Osteocyte (in vitro differentiated cells): ENCODE measurements around the gene CRYGC. TPM values are rescaled to one million over a fixed set of nuclear protein-coding genes. Genes with fewer than 3 reads are reported as not detected.

Experiments
- DNase-seq: peaks from one replicate; pipeline ENCODE4 v3.0.0; 2021; ENCODE audit warnings: mixed read lengths; ENCODE audit not compliant: unreplicated experiment; ENCODE audit errors: extremely low spot score
- H3K27ac Mint-ChIP-seq: one replicate; pipeline ENCODE4 v1.8.0; 2021; ENCODE audit warnings: mild to moderate bottlenecking, mixed read lengths; ENCODE audit not compliant: unreplicated experiment
- H3K27me3 Mint-ChIP-seq: one replicate; pipeline ENCODE4 v1.8.0; 2021; ENCODE audit warnings: mixed read lengths; ENCODE audit not compliant: unreplicated experiment
- H3K36me3 Mint-ChIP-seq: one replicate; pipeline ENCODE4 v1.8.0; 2021; ENCODE audit warnings: mixed read lengths; ENCODE audit not compliant: unreplicated experiment
- H3K4me1 Mint-ChIP-seq: one replicate; pipeline ENCODE4 v1.8.0; 2021; ENCODE audit warnings: mixed read lengths; ENCODE audit not compliant: unreplicated experiment
- H3K4me3 Mint-ChIP-seq: one replicate; pipeline ENCODE4 v1.8.0; 2021; ENCODE audit warnings: mild to moderate bottlenecking, moderate library complexity, mixed read lengths; ENCODE audit not compliant: unreplicated experiment
- H3K9me3 Mint-ChIP-seq: one replicate; pipeline ENCODE4 v1.8.0; 2021; ENCODE audit warnings: mixed read lengths; ENCODE audit not compliant: unreplicated experiment
- total RNA-seq: library from RNA; stranded (reverse); gene quantifications from 2 replicates; pipeline ENCODE4 v1.2.1, GENCODE V29; 2021
- TF ChIP-seq, protein P1 (sequence below): fragments of 200-600 bp; sonication (generic); IDR thresholded peaks from 2 replicates; pipeline ENCODE4 v1.5.0; 2021; ENCODE audit warnings: antibody characterized with exemption, mild to moderate bottlenecking, moderate library complexity

Gene CRYGC
- total RNA-seq, 1 donor from 2014 or later, result not detected

DNA sequence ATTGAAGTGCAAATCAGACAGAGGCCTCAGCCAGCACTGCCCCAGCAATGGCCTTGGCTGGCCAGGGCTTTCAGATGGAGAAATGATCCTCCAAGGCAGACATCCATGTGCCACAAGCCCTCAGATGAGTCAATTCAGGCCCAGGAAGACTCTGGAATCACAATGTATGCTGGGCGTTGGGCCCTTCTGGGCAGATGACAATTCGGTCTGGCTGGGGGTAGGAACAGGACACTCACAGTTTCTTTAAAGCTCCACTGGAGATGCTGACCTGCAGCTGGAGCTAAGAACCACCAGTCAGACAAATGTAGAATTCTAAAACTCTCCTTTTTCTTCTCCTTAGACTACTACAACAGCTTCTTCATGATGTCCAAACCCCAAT lies 7.1 kb upstream of the CRYGC start:
- Mint-ChIP-seq H3K27ac (no peak overlapping the region), H3K9me3 (peaks cover 6% of the 10 kb centered on the region), H3K4me3 (no peak overlapping the region), H3K4me1 (no peaks in the 10 kb centered on the region), H3K36me3 (no peaks in the 10 kb centered on the region), H3K27me3 (no peaks in the 10 kb centered on the region)
- no peak for DNase-seq
- TF ChIP-seq, protein P1, sequence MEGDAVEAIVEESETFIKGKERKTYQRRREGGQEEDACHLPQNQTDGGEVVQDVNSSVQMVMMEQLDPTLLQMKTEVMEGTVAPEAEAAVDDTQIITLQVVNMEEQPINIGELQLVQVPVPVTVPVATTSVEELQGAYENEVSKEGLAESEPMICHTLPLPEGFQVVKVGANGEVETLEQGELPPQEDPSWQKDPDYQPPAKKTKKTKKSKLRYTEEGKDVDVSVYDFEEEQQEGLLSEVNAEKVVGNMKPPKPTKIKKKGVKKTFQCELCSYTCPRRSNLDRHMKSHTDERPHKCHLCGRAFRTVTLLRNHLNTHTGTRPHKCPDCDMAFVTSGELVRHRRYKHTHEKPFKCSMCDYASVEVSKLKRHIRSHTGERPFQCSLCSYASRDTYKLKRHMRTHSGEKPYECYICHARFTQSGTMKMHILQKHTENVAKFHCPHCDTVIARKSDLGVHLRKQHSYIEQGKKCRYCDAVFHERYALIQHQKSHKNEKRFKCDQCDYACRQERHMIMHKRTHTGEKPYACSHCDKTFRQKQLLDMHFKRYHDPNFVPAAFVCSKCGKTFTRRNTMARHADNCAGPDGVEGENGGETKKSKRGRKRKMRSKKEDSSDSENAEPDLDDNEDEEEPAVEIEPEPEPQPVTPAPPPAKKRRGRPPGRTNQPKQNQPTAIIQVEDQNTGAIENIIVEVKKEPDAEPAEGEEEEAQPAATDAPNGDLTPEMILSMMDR, result no peak

DNA sequence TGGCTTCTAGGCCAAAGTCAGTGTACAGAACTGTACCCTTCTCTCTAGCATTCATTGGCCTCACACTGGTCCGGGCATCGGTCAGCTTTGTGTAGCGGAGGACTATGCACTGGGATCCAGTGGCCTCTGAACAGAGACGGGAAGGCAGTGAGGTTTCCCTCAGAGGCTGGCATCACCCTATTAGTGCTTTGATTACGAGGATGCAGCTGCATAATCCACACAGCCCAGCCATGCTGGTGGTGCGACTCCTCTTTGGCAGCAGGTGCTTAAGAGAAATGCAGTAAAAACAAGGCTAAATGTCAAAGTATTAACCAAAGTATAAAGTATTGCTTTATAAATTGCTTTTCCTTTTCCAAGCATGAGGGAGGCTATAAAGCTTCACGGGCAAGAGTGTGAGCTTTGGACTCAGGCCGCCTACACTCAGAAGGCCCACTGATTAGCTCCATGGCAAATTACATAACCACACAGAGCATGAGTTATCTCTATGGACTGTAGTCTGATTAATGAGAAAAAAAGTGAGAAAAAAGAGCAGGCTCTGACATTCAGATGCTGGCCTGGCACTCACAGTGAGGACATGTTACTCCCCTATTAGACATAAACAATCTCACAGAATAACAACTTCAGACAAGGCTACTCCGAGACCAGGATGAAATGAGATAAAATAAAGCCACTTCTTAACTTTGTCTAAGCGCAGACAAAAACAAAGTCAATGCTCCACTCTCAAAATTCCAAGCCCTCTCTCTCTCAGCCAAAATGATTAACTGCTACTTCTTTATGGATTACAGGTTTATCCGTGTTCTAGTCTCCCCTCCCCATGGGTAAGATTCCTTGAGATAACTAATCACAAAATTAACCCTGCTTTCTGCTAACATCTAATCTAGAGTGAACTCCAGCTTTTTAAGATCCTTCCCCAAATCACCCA lies 6.4 kb upstream of the CRYGC start:
- H3K9me3 Mint-ChIP-seq, result peaks cover 6% of the 10 kb centered on the region
- no peak overlapping the region for H3K4me3 Mint-ChIP-seq
- TF ChIP-seq, protein P1, result no peak
- H3K27ac Mint-ChIP-seq, result no peak overlapping the region
- no peaks in the 10 kb centered on the region for H3K27me3 Mint-ChIP-seq
- no peaks in the 10 kb centered on the region for H3K36me3 Mint-ChIP-seq
- H3K4me1 Mint-ChIP-seq, result no peaks in the 10 kb centered on the region
- DNase-seq, result no peak

DNA sequence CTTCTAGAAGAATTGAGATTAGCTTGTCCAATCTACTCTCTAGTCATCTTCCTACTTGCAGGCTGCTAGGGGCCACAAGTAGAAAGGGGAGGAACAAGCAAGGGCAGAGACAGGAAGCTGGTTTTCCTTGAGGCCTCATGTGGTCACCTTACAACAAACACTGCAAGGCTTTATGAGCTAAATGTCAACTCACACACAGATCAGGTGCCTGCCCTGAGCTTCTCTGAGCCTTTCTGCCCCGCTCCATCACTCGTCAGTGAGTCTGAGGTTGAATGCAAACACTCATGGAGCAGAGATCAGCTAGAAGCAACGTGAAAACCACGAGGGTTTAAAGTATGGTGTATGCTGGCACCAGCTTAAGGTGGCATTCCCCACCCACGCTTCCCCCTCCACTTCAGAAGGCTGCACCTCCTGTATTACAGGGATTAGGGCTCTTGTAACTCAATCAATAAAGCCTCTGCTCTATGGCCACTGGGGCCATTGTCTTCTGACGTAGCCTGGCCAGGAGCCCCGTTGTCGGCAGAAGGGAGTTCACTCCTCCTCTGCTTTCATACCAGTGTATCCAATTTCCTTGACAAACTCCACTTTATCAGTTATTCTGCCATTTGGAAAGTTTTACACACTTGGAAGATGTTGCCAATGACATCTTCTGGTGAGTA lies 5.4 kb upstream of the CRYGC start:
- Mint-ChIP-seq H3K27ac (no peak overlapping the region), H3K4me1 (no peaks in the 10 kb centered on the region), H3K9me3 (peaks cover 6% of the 10 kb centered on the region), H3K36me3 (no peaks in the 10 kb centered on the region), H3K4me3 (no peak overlapping the region), H3K27me3 (no peaks in the 10 kb centered on the region)
- no peak for DNase-seq
- TF ChIP-seq, protein P1, result no peak

DNA sequence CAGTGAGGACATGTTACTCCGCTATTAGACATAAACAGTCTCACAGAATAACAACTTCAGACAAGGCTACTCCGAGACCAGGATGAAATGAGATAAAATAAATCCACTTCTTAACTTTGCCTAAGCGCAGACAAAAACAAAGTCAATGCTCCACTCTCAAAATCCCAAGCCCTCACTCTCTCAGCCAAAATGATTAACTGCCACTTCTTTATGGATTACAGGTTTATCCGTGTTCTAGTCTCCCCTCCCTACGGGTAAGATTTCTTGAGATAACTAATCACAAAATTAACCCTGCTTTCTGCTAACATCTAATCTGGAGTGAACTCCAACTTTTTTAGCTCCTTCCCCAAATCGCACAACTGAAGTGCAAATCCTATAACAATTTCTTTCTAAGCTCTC lies 1.1 kb upstream of the CRYGC start:
- H3K4me1 Mint-ChIP-seq, result no peaks in the 10 kb centered on the region
- DNase-seq, result no peak
- no peak overlapping the region for H3K4me3 Mint-ChIP-seq
- no peak overlapping the region for H3K27ac Mint-ChIP-seq
- no peaks in the 10 kb centered on the region for H3K9me3 Mint-ChIP-seq
- TF ChIP-seq, protein P1, result no peak
- H3K36me3 Mint-ChIP-seq, result no peaks in the 10 kb centered on the region
- H3K27me3 Mint-ChIP-seq, result peaks cover 2% of the 10 kb centered on the region

DNA sequence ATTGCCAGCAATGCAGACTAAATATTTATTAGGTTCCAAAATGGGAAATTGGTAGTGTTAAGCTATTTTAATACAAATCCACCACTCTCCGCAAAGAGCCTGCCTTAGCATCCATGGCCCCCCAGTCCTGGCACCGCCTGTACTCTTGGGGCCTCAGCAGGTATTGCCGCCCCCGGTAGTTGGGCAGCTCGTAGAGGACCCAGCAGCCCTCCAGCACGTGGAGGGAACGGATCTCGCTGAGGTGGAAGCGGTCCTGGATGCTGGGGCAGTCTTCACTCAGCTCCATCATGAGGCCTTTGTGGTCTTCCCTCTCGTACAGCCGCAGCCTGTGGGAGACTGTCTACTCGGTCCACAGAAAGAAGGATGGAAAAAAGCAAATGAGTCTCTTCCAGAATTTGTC lies 1.5 kb downstream of the CRYGC start:
- Mint-ChIP-seq H3K4me1 (no peaks in the 10 kb centered on the region), H3K27me3 (peaks cover 6% of the 10 kb centered on the region), H3K4me3 (no peak overlapping the region), H3K9me3 (no peaks in the 10 kb centered on the region), H3K36me3 (no peaks in the 10 kb centered on the region), H3K27ac (no peak overlapping the region)
- TF ChIP-seq, protein P1, result no peak
- DNase-seq, result peak; percentile 56
